AML-193 (cell line): ENCODE data around the gene PRMT1.
"Not testable (repeated sequence)": the region's sequence is repeated elsewhere in the genome, so short reads cannot be mapped to it uniquely, and the experiment has no call there.

Experiments
- DNase-seq, 2 experiments: peaks; one replicate each; lab custom pipeline; 2025; lab: John Stamatoyannopoulos, UW

PRMT1 gene

DNA sequence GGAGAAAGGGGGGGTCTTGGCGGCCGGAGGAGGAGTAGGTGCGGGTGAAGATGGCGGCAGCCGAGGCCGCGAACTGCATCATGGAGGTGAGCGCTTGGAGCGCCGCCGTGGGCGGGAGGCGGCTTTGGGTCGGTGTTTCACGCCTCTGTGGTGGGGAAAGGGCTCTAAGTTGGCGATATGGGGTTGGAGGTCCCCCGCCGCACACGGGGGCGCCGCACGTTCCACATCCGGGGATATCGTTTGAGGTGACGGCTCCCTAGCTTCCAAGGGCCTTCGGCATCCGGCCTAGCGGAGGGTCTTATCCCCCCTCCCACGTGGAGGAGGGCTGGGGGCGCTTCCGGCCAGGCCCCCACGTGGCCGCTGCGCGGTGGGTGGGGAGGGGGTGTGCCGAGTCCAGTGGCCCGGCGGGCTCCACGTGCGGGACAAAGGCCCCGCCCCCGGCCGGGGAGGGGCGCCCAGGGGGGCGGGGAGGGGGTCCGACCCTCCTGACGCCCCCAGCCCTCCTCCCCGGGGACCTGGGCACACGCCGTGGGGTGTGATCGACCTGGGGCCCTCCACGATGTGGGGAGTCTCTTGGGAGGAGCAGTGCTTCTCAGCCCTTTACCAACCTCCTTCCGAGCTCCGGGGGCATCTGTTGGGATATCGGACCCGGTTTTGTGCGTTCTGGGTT, at the start of gene PRMT1:
TSS of gene PRMT1 (plus strand) at position 41 of the 670 bp plus-strand sequence. CDS start at position 51, 10 bp downstream.
- no peak for DNase-seq

DNA sequence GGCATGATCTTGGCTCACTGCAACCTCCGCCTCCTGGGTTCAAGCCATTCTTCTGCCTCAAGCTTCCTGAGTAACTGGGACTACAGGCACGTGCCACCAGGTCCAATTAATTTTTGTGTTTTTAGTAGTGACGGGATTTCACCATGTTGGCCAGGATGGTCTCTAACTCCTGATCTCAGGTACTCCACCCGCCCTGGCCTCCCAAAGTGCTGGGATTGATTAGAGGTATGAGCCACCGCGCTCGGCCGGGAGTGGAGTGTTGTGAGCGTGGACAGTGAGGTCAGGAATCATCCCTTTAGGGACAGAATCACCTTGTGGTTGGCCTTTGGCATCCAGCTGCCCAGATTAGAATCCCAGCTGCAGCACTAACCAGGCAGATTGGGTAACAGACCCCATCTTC, 47.4 kb upstream of the PRMT1 start:
- no peak for DNase-seq

DNA sequence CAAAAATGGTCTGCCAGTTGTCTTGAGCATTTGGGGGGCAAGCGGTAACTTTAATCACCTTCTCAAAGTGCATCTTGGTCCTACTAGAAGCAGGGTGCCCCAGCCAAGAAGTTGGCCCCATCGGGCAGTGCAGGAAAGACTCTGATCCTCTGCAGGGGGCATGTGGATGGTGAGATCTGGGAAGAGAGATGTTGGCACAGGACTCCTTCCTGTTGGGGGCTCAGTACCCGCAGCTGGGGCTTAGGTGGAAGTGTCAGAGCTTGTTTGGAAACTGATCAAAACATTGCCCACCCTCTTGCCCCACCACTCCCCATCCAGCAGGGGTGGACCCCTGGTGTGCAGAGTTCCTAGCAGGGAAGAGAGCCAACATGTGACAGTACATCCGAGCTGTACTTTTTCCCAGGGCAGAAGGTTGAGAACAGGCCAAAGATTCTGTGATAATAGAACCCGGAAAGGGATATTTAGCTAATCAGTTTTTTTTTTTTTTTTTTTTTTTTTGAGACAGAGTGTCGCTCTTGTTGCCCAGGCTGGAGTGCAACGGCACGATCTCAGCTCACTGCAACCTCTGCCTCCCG, 46.0 kb upstream of the PRMT1 start:
- no peak for DNase-seq

DNA sequence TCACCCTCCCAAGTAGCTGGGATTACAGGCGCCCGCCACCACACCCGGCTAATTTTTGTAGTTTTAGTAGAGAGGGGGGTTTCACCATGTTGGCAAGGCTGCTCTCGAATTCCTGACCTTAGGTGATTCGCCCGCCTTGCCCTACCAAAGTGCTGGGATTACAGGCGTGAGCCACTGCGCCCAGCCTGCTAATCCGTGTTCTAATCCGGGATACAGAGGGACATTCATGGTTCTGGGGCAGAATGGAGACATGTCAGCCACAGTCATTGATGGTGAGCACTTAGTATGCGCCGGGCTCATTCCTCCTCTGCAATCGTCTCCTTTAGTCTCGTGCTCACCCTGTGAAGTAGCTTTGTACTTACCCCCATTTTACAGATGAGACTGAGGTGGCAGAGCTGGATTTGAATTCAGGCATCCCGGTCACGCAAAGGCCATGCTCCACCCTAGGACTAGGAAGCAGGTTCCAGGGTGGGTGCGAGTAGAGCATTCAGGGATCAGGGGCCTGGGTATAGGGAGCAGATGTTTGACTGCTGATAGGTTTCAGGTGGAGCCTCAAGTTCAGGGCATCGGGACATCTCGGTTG, 45.4 kb upstream of the PRMT1 start:
- no peak for DNase-seq

- no peak for DNase-seq
These were observed 44.5 kb upstream of the PRMT1 start for GRCh38 chr19:49632576-49632975.

GRCh38 chr19:49633273-49633672, 43.8 kb upstream of the PRMT1 start:
- not testable (repeated sequence) for DNase-seq

- DNase-seq: no peak
These were observed 41.4 kb upstream of the PRMT1 start for GRCh38 chr19:49635530-49636232.

DNA sequence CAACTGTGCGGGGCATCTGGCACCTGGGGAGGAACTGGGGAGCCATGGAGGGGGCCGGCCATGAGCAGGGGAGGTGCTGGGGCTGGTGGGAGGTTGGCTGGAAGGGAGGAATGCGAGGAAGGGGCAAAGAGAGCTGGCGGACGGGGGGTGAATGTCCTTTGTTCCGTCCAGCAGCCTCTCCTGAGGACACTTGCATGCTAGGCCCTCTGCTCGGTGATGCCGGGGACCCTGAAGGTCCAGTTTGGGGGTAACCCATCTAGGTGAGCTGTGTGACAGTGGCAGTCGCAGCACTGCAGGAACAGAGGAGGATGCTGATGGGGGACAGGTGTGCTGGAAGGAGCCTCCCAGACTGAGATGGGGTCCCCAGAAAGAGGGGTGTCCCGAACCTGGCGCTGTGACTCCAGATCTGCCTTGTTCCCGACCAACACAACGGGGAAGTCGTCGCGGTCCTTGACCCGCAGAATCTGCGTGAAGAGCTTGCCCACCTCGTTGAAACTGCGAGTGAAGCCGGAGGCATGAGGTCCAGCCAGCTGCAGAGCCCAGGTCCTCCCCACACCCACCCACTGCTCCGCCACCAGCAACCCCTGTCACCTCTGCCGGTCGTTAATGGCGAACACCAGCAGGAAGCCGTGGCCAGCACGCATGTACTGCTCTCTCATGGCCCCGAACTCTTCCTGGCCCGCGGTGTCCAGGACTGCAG, 40.7 kb upstream of the PRMT1 start:
- no peak for DNase-seq

DNA sequence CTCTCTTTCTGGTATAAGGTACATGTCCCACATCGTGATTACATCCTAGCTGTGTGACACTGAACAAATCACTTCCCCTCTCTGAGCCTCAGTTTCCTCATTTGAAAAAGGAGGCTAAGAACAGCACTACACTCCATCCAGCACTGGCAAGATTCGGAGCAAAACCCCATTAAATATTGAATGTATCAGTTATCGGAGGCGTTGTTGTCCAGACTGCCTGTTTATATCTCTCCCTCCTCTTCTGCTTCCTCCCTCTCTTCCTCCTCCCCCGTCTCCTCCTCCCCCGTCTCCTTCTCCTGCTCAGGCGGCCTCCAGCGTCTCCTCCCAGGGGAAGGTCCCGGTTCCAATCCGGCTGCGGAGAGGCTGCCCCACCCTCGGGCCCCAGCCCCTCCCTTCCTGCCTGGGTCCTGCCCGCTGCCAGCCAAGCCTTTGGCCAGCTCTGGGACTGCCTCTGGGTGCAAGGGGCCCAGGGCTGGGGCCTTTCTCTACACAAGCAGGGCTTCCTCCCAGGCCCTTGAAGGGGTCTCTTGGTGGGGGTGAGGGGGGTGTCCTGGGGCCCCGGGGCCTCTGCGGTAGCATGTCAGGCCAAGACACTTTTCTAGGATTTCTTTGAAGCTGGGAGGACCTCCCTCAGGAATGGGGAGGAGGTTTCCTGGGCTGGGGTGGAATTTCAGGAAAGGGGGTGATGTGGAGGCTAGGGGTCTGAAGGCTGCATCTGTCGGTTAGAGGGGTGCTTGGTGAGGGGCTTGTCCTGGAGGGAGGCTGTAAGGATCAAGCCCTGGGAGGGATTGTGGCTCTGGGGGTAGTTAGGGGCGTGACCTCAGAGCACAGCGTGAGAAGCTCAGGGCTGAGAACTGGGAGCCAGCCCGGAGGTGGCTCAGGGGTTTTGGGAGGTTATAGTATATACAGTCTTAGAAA, 39.0 kb upstream of the PRMT1 start:
- no peak for DNase-seq

GRCh38 chr19:49639401-49640112, 37.5 kb upstream of the PRMT1 start:
- no peak for DNase-seq

- peak; percentile 99 for DNase-seq
These were observed 36.8 kb upstream of the PRMT1 start, which contains the start of gene RRAS for GRCh38 chr19:49640113-49640898. TSS of gene RRAS (minus strand) at chr19:49640143. CDS start at chr19:49640098, 45 bp downstream.

GRCh38 chr19:49641688-49642491, 35.2 kb upstream of the PRMT1 start, which contains the start of gene SCAF1:
TSS of gene SCAF1 (plus strand) at chr19:49642209. CDS start at chr19:49645027, 2,818 bp downstream.
- peak; percentile 96 to 98 for DNase-seq

DNA sequence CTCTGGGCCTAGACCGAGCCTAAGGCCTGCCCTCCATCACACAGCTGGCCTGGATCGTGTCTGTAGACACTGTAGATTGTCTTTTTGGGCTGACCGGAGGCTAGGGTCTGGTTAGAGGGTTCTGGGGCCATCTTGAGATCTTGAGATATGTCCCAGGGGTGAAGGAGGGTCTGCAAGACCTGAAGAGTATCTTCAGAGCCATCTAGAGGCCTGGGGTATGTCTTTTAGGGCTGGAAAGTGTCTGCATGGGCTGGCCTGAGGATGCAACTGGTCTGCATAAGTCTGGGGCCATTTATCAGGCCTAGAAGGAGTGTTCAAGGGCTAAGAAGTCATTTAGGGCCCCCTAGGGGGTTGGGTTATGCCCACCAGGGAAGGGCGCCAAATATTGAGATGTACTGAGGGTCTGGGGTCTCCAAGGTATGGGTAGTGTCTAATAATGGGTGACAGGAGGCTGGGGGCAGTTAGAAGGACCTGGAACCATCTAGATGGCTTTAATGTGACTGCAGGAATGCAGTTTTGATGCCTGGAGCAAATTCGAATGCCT, 34.5 kb upstream of the PRMT1 start:
- DNase-seq: no peak

GRCh38 chr19:49643466-49643865, 33.6 kb upstream of the PRMT1 start:
- DNase-seq: no peak

GRCh38 chr19:49645592-49645991, 31.5 kb upstream of the PRMT1 start:
- DNase-seq: no peak

- DNase-seq: no peak
These were observed 31.1 kb upstream of the PRMT1 start for GRCh38 chr19:49645995-49646394.

DNA sequence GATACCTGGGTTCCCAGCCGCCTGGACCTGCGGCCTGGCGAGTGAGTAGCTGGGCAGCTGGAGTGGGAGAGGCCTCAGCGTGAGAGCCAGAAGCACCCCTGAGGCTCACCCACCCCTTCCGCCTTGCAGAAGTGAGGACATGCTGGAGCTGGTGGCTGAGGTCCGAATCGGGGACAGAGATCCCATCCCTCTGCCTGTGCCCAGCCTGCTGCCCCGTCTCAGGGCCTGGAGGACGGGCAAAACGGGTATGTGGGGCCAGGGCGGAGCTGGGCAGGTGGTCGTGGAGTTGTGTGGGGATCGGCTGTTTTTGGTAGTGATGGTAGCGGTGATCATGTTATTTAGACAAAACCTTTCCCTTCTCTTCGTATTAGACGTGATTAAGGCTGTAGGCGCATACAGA, 30.5 kb upstream of the PRMT1 start:
- no peak for DNase-seq
